HG02623 (cell line): Measurements from ENCODE around the gene SEC61A1.
A peak's percentile ranks its signal among the peaks of the same experiment; 100 is the strongest.

Experiments
- ATAC-seq: cut with Tn5 transposase; IDR thresholded peaks from one replicate; pipeline ENCODE4 v1.9.1; 2021; ENCODE audit warnings: moderate library complexity; ENCODE audit not compliant: unreplicated experiment

Gene SEC61A1

DNA sequence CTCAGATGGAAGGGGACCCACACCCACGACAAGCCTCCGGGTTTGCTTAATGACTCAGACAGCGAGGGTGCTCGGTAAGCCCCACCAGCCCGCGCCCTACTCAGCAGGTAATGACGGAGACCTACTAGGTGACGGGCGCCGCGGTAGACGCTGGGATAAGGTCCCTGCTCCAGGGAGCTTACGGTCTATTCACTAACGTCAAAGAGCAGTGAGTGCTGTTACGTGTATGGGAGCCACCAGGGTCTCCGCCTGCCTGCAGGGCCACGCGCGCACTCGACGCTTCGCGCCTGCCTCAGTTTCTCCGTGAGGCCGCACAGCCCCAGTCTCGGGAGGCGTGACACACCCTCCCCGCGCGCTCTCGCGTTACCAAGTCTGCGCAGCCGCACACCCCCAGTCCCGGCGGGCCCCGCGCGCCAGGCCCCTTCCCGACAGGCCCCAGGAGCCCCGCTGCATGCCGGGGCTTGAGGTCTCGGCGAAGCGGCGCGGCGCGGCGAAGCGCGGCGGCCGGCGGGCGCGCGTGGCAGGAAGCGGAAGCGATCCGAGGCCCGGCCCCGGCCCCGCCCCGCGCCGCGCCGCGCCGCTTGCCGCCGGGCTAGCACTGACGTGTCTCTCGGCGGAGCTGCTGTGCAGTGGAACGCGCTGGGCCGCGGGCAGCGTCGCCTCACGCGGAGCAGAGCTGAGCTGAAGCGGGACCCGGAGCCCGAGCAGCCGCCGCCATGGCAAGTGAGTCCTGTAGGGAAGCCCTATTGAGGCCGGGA lies at the start of gene SEC61A1:
TSS of gene SEC61A1 (plus strand) at position 601 of the 758 bp plus-strand sequence. CDS start at position 717, 116 bp downstream.
- peak; percentile 93 for ATAC-seq

DNA sequence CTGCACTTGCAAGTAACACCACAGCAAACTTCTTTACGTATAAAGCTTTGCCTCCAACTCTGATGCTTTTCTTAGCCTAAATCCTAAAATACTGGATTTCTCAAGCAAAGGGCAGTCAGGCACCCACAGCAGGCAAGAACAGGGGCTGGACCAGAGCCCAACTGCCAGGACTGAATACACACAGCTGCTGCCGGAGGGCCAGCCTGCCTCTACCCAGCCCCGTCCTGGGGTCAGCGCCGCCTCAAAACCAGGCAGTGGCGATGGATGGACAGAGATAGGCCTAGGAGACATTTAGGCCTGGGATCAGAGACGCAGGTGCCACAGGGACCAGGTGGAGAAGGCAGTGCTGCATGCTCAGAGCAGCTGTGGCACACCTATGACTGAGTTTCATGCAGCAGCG lies 47.6 kb upstream of the SEC61A1 start:
- no peak for ATAC-seq

DNA sequence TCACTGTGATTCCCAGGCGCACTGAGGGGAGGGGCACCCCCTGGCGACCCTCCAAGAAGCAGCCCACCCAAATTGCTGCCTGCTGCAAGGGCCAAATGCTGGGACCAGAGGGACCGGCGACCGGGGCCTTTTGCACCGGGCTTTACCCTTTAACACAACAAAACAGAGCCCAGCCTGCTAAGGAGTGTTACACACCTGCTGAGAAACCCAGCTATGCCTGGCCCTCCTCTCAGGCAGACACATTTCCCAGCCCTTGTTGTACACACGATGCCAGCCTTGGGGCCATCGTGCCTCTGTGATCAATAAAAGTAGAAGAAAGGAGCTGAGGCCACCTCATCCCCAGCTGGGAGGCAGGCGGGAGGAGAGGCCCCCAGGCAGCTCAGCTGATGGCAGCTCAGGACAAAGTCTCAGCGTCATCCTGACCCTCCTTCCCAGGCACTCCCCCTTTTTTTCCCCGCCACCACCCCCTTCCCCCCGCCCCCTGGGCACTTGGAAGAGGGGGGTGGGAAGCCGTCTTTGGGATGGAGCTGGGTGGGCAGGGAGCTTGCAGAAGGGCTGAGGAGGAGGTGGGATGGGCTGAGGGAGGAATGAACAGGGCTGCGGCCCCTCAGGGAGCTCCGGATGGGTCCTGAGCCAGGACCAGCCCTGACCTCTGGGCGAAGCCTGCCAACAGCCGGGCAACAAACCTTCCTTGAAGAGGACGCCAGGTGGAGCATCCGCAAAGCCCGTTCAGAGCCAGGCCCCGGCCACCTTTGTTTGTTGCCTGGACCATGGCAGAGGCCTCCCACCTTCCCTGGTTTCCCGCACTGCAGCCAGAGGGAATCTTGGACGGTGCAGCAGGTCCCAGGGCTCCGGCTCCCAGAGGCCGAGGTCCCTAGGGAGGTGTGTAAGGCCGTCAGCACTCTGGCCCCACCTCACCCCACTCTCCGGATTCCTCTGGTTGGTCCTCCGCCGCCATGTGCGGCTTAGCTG lies 45.9 kb upstream of the SEC61A1 start:
- ATAC-seq, result no peak

DNA sequence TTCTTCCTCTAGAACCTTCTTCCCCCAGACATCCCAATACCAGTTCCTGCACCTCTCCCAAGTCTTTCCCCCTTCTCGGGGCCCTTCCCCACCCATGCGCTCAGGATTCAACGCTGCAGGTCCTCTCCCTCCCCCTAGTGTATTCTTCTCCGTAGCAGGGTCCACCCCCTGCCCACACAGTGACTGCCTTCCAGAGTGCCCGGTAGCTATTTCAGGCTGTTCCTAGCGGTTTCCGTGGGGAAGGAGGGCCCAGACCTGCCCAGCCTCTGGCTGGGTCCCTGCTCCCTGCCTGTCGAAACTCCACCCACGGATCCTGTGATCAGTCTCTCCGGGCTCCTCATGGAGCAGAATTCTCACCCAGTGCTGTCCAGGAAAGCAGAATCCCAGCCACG lies 45.2 kb upstream of the SEC61A1 start:
- no peak for ATAC-seq

DNA sequence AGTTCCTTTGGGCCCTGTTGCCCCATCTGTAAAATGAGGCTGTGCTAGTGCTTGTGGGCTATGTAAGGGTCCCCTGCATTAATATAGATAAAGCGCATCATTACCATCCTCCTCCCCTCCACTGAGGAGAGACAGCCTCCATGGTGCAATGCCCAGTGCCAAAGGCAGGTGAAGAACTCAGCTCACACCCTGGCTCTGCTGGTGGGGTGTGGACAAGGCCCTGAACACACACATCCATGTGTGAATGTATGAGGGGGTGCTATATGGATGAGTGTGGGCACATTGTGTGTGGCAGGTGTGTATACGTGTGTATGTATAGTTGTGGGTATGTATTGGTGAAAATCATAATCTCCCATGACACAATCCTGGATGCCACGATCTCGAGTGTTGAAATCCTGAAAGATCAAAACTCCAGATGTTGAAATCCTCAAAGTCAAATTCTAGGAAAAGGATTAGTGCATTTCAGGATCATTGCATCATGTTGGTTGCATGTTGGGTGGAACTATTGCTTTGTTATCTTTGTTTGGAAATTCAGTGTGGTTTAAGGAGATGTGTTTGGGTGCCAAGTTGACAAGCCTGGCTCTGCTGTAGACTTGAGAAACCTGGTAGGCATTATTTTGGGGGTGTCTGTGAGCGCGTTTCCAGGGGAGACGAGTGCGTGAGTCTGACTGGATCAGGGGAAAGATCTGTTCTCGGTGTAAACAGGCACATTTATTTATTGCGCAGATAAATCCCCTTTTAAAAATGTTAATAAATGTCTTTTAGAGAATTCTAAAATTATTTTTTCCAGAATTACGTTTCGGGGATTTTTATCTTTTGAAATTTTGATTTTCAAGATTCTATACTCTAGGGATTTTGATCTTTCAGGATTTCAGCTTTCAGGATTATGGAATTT lies 42.0 kb upstream of the SEC61A1 start:
- no peak for ATAC-seq

DNA sequence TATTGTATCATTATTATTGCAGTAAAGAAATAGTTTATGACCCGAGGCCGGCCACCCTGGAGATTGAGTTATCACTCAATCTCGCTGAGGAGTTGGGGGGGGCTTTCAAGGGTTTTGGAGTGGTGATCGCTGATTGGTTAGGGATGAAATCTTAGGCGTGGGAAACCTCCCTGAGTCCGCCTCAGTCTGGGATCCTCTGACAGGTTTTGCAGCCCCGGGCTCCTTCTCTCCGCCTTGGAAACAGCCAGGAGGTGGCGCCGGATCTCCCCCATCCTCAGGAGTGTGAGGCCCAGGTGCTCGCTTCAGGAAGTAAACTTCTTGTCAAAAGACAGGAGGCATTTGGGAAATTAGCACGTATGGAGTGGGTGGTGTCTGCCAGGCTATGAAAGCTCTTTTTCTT lies 41.1 kb upstream of the SEC61A1 start:
- ATAC-seq, result no peak

DNA sequence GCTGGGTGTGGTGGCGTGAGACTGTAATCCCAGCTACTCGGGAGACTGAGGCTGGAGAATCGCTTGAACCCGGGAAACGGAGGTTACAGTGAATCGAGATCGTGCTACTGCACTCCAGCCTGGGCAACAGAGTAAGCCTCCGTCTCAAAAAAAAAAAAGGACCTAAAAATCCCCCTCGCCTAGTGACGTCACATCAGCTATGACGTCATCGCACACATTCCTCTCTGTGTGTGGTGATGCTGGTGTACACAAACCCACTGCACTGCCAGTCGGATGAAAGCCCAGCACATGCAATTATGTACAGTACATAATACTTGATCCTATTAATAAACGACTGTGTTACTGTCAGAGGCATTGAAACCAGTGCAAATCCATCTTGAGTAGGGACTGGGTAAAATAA lies 40.2 kb upstream of the SEC61A1 start:
- no peak for ATAC-seq

DNA sequence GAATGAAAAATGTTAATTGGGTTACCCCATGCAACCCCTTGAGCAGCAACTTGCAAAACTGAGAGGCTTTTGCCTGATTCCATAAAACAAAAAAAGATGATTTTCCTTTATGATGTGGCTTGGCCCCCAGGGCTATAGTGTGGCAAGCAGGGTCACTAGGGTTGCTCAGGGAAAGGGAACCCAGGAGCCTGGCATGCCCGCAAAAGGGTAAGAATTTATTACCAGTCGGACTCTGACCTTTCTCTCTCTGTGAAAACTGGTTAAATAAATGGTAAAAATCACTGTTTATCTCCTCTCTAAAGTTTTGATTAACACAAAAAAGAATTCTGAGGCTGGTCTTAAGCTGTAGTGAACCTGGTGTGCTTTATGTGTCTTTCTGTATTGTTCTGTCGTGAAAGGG lies 37.7 kb upstream of the SEC61A1 start:
- no peak for ATAC-seq

DNA sequence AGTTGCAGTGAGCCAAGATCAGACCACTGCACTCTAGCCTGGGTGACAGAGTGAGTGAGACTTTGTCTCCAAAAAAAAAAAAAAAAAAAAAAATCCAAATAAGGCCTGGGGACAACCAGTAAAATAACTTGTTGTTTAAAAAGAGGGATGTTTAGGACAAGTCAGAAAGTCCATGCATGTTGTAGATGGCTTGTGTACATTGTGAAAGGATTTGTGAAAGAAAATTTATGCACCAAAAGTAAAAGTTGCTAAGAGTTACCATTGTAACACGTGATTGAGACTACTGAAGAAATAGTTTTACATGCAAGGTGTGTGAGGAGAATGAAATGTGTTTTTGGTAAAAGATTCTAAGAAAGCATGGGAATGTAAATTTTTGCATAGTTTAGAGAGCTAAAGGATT lies 35.7 kb upstream of the SEC61A1 start:
- ATAC-seq, result no peak

DNA sequence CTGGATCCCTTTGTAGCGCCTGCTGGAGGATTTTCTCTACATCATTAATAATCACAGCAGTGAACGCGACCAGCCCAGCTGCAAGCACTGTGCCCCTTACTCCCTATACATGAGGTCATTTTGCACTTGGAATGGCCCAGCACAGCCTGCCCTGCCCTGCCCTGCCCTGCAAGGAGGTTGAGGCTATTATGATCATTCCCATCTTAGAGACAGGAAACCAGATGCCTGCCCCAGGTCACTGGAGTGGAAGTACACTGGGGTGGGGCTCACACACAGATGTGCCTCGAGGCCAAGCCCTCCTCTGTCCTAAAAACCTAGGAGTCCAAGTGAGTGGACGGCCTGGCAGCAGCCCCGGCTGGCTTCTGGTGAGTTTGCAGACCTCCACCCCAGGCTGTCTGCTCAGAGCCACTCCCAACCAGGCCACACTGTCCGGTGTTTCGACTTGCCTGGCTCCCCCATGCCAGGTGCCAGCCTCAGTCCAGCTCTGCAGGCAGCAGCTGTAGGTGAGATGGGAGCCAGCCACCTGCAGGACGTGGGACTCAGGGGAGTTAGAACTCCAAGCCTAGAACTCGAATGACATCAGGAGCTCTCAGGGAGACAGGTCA lies 30.4 kb upstream of the SEC61A1 start:
- ATAC-seq, result no peak

DNA sequence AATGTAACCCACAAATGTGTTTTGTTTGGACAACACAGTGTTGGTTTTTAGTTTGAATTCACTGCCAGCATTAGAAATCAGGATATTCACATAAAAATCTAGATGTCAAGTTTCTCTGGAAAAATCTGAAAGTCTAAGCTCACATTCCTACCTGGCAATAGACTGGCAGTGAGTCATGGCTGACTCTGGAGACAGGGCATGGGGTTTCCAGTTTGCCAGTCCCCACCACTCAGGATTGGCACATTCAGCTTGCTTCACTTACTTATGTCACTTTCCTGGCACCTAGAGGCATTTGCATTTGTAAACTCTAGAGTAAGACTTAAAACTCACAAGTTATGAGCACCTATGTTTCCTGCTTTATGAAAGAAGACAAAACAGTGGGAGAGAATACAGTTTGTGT lies 19.1 kb upstream of the SEC61A1 start:
- no peak for ATAC-seq

DNA sequence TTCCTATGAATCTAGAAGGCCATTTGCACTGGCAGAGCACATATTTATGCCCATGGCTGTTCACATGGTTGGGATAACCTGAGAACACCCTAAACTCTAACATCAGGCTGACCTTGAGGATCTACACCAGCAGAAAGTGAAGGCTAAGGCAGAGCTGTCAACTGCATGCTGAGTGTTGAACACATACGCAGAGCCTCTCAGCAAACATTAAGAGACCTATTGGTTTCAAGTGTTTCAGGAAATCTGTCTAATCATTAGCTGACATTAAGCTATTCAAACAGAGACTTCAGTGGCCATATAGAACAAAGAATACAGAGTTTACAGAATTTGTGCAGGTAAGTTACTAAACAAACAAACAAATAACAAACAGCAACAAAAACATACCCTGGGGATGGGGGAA lies 16.1 kb upstream of the SEC61A1 start:
- no peak for ATAC-seq

DNA sequence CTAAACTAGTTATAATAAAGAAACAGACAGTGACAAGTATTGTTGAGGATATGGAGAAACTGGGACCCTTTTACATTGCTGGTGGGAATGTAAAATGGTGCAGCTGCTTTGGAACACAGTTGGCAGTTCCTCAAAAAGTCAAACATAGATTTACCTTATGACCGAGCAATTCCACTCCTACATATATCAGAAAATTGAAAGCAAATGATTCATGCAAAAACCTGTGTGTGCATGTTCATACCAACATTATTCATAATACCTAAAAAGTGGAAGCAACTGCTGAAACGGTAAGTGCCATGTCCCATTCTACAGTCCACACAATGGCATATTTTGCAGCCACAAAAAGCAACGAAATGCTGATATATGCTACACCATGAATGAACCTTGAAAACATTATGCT lies 12.2 kb upstream of the SEC61A1 start:
- ATAC-seq, result no peak

DNA sequence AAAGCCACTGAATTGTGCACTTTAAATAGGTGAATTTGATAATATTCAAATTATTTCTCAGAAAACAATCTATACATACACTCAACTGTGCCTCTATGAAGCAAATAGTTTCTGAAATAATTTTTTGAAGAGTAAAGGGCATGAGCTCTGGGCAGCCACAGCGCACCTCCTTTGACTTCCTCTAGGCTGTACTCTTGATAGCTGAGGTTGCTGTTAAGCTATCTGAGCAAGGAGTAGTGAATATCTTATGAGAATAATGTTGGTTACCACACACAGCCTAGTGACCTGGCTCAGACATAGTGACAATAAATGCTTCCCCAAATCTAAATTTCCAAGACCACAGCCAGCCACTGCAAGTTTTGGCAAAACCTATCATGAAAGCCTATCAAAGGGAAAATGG lies 11.6 kb upstream of the SEC61A1 start:
- no peak for ATAC-seq

DNA sequence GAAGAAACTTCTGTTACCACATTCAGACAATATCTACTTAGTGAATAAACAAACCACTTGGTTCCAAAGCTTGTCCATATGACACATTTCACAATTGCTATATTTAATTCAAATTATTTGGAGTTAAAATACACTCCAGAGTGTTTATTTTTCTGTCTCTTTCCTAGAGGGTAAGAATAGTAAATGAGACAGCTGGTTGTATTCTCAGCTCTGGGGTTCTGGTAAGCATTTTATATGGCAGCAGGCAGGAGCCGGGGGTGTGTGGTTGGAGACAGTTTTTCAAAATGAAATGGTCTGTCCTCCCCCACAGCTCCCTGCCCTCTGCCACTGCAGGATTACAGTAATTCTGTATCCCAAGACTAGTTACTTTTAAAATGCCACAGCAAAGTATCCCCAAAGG lies 10.9 kb upstream of the SEC61A1 start:
- ATAC-seq, result no peak

DNA sequence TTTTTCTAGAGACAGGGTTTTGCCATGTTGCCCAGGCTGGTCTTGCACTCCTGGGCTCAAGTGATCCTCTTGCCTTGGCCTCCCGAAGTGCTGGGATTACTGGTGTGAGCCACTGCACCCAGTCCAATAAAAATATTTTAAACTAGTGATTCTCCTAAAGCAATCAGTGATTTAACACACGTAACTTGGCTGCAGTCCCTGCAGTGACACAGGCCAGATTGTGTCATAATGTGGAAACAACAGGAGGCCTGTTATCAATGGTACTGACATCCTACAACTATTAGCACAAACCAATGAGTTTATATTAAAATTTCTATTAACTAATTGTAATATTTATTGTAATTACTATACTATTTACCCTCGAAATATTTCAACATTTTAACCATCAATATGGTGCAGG lies 1.6 kb upstream of the SEC61A1 start:
- no peak for ATAC-seq

DNA sequence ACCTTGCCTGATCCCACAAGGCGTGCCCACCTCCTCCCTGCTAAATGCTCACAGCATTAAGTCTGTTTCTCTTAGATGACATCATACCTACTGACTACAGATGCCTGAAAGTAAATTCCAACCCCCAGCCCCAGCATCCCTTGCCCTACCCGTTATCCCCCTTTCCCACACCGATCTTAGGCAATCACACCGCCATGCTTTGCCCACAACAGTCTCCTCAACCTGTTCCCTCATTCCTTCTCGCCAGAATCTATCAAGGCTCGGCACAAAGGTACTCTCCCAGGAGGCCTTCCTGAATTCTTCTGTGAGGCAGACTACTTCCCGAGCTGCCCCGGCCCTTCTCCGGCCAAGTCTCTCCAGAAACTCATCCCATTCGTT lies 789 bp upstream of the SEC61A1 start:
- no peak for ATAC-seq

DNA sequence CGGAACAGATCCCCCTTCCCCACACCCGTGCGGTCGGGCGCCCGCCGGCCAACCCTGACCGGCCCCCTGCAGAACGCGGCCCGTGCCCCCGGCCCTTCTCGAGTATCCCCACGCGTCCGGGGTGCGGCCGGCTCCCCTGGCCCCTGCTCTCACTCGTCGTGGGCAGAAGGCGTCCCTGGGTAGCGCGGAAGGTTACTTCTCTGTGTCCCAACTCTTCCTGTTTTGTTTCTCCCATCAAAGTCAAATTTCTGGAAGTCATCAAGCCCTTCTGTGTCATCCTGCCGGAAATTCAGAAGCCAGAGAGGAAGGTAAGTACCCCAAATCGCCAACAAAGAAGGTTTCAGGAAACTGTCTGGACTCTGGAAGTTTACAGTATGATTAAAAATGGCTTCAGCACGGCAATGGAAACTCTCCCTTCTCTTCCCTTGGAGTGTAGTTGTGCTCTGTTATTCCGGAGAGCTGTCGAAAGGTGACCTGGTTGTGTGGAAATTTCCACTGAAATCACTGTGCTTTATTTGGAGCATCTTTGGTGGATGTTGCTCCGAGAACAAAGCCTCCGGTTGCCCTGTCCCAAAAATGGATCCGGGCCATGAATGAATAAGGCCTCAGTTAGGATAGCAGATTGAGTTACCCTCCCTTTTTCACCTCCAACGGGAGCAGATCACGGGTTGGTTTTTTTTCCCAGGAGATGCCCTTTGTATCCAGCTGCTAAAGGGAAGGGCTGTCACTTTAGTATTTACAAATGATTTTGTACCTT lies 536 bp downstream of the SEC61A1 start:
- ATAC-seq, result no peak

DNA sequence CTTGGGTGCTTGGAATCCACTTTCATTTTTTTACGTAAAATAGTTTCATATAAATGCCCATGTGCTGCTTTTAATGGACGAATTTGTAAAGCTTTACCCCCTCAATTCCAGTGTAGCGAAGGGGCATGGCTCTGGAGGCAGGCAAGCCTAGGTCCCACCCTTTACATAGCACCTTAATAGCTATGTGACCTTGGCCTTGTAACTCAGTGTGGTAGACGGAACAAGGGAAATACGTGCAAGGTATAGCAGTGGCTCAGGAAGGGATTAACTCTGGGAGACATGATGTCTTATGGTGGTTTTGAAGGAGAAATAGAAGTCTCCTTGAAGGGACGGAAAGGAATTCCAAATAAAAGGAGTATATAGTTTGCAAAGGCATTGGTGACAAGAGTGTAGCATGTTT lies 1.4 kb downstream of the SEC61A1 start:
- no peak for ATAC-seq

DNA sequence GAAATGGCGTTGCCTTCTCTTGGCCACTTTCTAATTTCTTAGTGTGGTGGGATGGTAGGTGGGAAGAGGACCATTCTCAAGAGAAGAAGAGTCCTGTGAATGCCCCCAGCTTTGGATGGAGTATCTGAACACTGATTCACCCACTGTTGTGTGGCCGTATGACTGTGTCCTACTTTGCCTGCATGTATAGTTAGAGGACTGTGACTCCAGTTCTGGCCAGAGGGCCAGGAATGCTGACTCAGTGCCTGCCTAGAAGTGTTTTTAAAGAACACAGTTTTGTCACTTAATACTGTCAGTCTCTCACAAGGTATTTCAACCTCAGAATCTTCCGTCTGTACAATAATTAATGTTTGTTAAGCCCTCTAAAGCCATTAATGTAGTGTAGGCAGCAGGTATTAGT lies 2.1 kb downstream of the SEC61A1 start:
- ATAC-seq, result no peak
